Left kidney (tissue), 8 donors: ENCODE results near the gene FABP1. TPM values are rescaled to one million over a fixed set of nuclear protein-coding genes. Genes with fewer than 3 reads are reported as not detected.
A peak's percentile ranks its signal among the peaks of the same experiment; 100 is the strongest.

Source experiments
- DNase-seq: peaks from one replicate; pipeline ENCODE4 v3.0.0-alpha.2; 2013
- long read RNA-seq, 8 donors: transcript quantifications; one replicate each; lab custom pipeline, GENCODE V29; 2026
- polyA plus RNA-seq: library from polyadenylated mRNA; unstranded; fragments of 120-200 nt; gene quantifications from one replicate; pipeline ENCODE4 v1.2.1, GENCODE V29; 2013; ENCODE audit not compliant: insufficient read length

FABP1 gene
- polyA plus RNA-seq = 21.2 TPM
- long read RNA-seq, donor 1, transcript FABP1-201 (4 exons, 555 nt) = major isoform, 30 of 37 reads
- long read RNA-seq, donor 1, partial matches to known transcripts = 5 of 37 reads
- long read RNA-seq, donor 1, other reads (novel, unspliced or antisense) = 0 of 37 reads
- long read RNA-seq, donor 2, transcript FABP1-201 (4 exons, 555 nt) = major isoform, 25 of 30 reads
- long read RNA-seq, donor 2, partial matches to known transcripts = 0 of 30 reads
- long read RNA-seq, donor 2, other reads (novel, unspliced or antisense) = 0 of 30 reads
- long read RNA-seq, donor 3, transcript FABP1-201 (4 exons, 555 nt) = major isoform, 19 of 19 reads
- long read RNA-seq, donor 3, partial matches to known transcripts = 0 of 19 reads
- long read RNA-seq, donor 3, other reads (novel, unspliced or antisense) = 0 of 19 reads
- long read RNA-seq, donor 4, transcript FABP1-201 (4 exons, 555 nt) = major isoform, 10 of 10 reads
- long read RNA-seq, donor 4, partial matches to known transcripts = 0 of 10 reads
- long read RNA-seq, donor 4, other reads (novel, unspliced or antisense) = 0 of 10 reads
- long read RNA-seq, donor 5, transcript FABP1-201 (4 exons, 555 nt) = major isoform, 60 of 67 reads
- long read RNA-seq, donor 5, partial matches to known transcripts = 6 of 67 reads
- long read RNA-seq, donor 5, other reads (novel, unspliced or antisense) = 0 of 67 reads
- long read RNA-seq, donor 6, transcript FABP1-201 (4 exons, 555 nt) = major isoform, 17 of 17 reads
- long read RNA-seq, donor 6, partial matches to known transcripts = 0 of 17 reads
- long read RNA-seq, donor 6, other reads (novel, unspliced or antisense) = 0 of 17 reads
- long read RNA-seq, donor 7, transcript FABP1-201 (4 exons, 555 nt) = major isoform, 28 of 30 reads
- long read RNA-seq, donor 7, partial matches to known transcripts = 0 of 30 reads
- long read RNA-seq, donor 7, other reads (novel, unspliced or antisense) = 0 of 30 reads
- long read RNA-seq, donor 8, transcript FABP1-201 (4 exons, 555 nt) = major isoform, 7 of 8 reads
- long read RNA-seq, donor 8, partial matches to known transcripts = 0 of 8 reads
- long read RNA-seq, donor 8, other reads (novel, unspliced or antisense) = 0 of 8 reads

DNA sequence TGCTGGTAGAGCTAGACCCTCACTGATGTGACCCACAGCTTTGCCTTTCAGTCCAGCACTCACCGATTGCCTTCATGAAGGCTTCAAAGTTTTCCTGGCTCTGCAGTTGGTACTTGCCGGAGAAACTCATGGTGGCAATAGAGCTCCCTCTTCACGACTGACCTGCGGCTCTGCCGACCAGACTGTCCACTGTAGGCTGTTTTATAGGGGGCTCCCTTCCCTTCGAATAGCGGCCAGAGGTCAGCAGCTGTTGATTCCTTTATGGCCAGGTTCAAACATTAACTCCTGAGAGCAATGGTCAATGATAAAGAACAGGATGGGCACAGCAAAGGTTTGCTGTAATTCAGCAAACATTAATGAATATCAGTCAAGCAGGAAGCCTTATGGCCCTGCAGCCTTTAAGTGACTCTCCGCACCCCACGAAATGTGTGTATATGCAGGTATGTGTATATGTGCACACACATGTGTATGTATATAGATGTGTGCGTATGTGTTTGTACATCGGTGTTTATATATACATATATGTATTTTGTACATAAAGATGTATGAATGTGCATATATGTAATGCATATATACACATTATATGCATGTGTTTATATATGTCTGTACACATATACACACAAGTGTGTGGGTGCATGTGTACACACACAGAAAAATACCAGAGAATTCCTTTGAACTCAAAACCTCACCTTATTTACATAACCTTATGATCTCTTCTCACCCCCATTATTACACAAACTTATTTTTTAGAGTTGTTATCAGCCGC lies at the start of gene FABP1:
Gene FABP1, minus strand, starts transcription at position 175 of the 766 bp plus-strand sequence. Its CDS starts 45 bp downstream, at position 130.
- DNase-seq = no peak

- DNase-seq = no peak
Observed at GRCh38 chr2:88177556-88177955, 49.7 kb upstream of the FABP1 start.

DNA sequence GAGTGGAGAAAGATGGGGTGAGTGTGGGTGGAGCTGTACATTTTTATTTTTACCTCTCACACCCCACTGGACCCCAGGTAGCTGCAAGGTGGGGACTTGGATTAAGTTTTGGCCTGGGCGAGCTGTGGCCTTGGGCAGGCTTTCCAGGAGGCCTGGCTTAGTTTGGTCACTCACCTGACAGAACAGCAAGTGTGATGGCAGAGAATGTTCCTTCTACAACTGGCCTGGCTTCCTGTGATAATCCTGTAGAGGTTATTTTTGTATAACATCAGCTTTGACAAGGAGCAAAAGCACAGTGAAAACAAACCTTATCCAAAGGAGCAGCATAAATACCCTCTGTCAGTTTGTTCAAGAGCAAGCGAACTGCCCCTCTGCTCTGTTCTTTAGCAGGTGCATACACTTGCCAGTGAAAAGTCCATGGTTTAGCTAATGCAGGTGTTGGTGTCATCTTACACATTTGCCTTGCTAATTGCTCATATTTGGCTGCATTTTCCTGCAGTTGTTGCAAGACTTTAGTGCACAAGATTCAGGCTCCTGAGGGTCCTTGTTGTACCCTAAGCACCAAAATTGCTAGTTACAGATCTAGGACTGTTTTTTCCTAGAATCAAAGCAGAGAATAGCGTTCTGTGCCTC lies 48.6 kb upstream of the FABP1 start:
- no peak for DNase-seq

DNA sequence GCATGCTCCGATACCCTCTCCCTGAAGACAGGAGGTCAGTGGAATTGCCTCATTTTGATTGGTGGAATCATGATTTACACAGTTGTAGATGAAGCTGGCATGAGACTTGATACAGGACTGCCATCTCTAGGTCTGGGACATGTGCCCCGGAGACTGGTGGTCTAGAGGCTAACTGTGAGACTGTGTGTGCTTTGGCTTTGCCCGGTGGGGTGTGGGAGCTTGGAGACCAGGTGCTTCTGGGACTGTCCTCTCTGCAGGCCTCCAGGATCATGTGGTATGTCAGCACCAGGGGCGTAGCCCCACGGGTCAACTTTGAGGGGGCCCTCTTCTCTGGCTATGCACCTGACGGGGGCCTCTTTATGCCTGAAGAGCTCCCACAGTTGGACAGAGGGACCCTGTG lies 45.0 kb upstream of the FABP1 start:
- no peak for DNase-seq

DNA sequence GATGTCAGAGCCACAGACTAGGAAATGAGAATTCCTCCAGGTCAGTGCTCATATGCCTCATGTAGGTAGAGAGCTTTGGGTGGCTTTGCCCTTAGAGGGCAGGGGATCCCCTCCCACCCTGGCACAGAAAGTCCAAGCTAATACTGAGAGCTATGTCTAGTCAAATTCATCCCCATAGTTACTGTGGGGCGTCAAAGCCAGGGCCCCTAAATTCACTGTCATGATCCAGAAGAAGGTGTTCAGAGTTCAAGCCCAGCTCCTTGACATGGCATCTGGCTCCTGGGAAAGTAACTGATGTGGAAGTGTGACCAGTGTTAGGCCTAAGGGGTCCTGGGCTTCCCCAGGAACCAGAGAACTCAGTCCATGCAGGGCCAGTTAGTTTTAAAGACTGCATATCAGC lies 44.1 kb upstream of the FABP1 start:
- DNase-seq = no peak

DNA sequence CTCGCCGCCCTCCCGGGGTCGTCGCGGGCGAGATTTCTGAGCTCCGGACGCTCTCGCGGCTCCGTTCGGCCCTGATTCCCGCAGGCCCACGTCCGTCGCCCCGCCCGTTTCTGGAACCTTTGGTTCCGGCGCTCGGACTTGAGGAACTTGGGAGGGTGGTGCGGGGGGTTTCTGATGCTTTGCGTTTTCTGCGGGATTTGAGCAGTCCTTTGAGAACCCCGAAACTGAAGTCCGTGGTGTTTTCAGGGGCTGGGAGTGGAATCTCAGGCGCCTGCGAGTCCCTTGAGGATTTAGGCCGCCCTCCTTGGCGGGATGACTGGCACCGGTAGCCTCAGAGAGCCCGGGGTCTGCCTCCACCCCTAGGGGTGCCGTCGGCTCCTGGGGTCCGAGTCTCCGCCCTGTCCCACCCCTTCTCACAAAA lies 42.6 kb upstream of the FABP1 start:
- peak; percentile 28 for DNase-seq

GRCh38 chr2:88168386-88168785 lies 40.5 kb upstream of the FABP1 start:
- DNase-seq = no peak

DNA sequence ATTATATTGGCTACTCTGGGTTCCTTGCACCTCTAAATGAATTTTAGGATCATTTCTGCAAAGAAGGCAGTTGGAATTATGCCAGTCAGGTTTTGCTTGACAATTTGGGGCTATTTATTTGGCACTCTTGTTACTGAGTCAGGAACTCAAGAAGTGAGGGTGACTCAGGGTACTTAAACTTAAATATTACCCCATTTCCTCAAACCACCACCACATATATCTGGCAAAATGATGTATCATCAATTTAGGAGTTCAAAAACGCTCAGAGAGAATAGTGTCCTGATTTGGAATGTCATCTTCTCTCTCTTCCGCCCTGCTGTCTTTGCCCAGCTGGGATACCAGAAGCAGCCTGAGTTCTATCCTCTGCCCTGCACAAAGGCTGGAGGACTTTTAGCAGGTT lies 39.9 kb upstream of the FABP1 start:
- DNase-seq = no peak

DNA sequence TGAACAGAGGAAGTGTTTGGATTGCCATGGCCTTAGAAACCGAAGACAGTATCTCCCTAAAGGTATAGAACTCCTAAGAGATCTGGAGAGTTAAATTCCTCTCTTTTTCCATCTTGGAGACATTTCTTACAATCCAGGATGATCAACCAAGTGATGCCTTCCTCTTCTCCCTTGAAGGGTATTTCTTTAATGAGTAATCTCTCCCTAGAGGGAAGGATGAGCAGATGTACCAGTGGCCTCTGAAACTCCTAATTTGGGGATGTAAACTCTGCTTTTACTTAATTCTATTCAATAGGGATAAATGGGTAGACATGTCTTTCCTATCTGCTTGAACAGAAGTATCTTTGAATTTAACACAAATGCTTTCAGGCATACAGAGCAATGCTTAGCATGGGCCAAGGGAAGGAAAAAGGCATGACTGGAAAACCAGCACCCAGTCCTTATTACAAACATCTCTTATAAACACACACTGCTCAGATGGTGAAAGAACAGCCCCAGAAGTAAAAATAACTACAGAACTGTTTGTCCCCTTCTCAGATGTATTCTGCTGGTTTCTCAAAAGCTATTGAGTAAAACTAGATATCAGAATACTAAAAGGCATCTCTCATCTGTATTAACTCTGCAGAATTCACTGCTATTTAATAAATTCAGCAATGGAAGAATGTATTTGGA lies 37.6 kb upstream of the FABP1 start:
- DNase-seq = no peak

GRCh38 chr2:88161446-88162244 lies 33.8 kb upstream of the FABP1 start:
- DNase-seq = no peak

- DNase-seq = no peak
Observed at GRCh38 chr2:88160517-88160916, 32.7 kb upstream of the FABP1 start.

DNA sequence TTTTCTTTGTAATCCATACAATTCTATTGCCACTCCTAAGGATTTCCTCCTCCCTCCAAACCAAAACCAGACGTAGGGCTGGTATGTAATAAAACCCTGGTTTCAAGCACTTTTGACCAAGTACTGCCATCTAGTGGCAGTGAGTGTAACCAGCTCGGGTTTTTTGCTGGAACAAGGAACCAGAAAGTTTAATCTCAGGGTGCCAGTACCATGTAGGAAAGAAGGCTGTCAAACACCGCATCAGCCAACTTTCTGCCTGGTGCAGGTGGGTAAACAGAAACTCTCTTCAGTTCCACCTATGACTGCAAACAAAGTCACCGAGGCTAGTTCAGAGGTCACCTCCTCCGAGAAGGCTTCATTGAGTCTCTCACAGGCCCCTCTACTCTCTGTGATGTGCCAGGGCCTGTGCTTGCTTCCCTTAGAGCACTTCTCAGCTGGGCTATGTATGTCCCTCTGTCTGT lies 32.1 kb upstream of the FABP1 start:
- DNase-seq = peak; percentile 70

DNA sequence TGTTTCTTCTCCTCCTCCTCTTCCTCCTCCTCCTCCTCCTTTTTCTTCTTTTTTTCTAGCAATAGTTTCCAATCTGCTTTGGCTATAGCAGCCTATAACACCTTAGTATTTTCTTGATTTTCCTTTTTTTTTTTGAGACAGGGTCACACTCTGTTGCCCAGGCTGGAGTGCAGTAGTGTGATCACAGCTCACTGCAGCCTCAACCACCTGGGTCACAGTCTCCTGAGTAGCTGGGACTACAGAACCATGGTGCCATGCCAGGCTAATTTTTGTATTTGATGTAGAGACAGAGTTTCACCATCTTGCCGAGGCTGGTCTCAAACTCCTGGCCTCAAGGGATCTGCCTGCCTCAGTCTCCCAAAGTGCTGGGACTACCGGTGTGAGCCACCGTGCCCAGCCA lies 31.6 kb upstream of the FABP1 start:
- DNase-seq = no peak

DNA sequence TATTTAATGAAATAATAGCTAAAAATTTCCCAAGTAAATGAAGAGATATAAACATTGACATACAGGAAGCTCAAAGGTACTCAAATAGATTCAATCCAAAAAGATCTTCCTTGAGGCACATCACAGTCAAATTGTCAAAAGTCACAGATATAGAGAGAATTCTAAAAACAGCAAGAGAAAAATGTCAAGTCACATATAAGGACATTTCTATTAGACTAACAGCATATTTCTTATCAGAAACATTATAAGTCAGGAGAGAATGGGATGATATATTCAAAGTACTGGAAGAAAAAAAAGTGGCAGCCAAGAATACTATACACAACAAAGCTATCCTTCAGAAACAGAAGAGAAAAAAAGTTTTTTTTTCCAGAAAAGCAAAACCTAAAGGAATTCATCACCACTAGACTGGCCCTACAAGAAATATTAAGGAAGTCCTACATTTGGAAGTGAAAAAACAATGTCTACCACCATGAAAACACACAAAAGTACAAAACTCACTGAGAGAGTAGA lies 21.1 kb upstream of the FABP1 start:
- DNase-seq = no peak

- no peak for DNase-seq
Observed at GRCh38 chr2:88147145-88147544, 19.3 kb upstream of the FABP1 start.

GRCh38 chr2:88146590-88146989 lies 18.7 kb upstream of the FABP1 start:
- DNase-seq = no peak

DNA sequence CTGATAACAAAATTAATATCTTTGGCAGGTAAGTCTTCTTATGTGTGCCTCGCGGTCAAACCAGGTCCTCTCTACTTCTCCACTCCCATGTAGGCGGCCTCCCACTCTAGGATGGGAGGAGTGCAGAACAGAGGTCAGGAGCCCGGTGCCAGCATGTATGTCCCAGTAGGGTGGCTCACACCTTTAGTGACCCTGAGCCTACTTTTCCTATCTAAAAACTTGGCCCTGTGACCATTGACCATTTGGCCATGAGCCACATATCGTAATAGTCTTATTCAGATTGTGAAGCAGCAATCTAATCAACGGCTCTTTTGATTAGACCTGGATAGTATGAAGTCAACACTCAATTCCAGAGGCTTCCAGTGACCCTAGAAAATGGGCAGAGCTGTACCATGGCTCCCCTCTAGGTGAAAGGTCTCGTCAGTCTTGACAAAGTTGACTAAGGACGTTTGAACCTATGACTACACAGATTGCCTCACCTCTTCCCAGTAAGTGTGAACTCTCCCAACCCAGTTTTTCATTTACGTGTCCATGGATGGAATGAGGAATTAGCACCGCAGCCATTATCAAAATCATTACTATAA lies 17.1 kb upstream of the FABP1 start:
- no peak for DNase-seq

- no peak for DNase-seq
Observed at GRCh38 chr2:88144271-88144670, 16.4 kb upstream of the FABP1 start.

- DNase-seq = no peak
Observed at GRCh38 chr2:88141952-88142351, 14.1 kb upstream of the FABP1 start.
